SK-N-SH (cell line): Measurements from ENCODE around the gene RBM20. TPM values are rescaled to one million over a fixed set of nuclear protein-coding genes. Genes with fewer than 3 reads are reported as not detected.

Experiments
- CTCF ChIA-PET: fragments of 300-600, 350-600 bp; formaldehyde crosslinking; extraction: SDS; loops from one replicate; lab custom pipeline; 2021; lab: Yijun Ruan, JAX
- POLR2A ChIA-PET: fragments of 350-600 bp; sonication (Branson Sonifier 250); formaldehyde crosslinking; extraction: SDS; loops from one replicate; lab custom pipeline; 2020; ENCODE audit warnings: antibody characterized with exemption, inconsistent platforms; lab: Yijun Ruan, JAX
- DNase-seq: peaks from one replicate; pipeline ENCODE4 v3.0.0; 2012
- H2AFZ ChIP-seq: fragments of 200-600 bp; sonication (generic); 2 replicates; pipeline ENCODE4 v1.8.1; 2016; ENCODE audit warnings: antibody characterized with exemption, mild to moderate bottlenecking, low read depth
- H3F3A ChIP-seq: fragments of 200-600 bp; sonication (generic); replicated peaks from 2 replicates; pipeline ENCODE3; 2016; ENCODE audit warnings: antibody characterized with exemption, mild to moderate bottlenecking; ENCODE audit not compliant: insufficient read depth
- H3K27ac ChIP-seq, 2 experiments: fragments of 200-500 bp in 1 of 2; fragments of 200-600 bp in 1 of 2; sonication (Bioruptor generic) in 1 of 2; sonication (generic), shearing (Covaris generic) in 1 of 2; 2 replicates each; pipeline versions ENCODE4 v1.5.1 to v1.6.1; 2014 to 2016; ENCODE audit warnings: low read depth in 2 of 2, inconsistent platforms in 1 of 2, low read length in 1 of 2, mild to moderate bottlenecking in 1 of 2, mixed read lengths in 1 of 2
- H3K27me3 ChIP-seq: fragments of 200-600 bp; sonication (generic), shearing (Covaris generic); 2 replicates; pipeline ENCODE4 v1.6.1; 2016; ENCODE audit warnings: mixed run types; ENCODE audit not compliant: insufficient read depth
- H3K36me3 ChIP-seq, 2 experiments: fragments of 200-500 bp in 1 of 2; fragments of 200-600 bp in 1 of 2; sonication (Bioruptor generic) in 1 of 2; sonication (generic) in 1 of 2; replicated peaks in 1 of 2; 2 replicates each; pipeline versions ENCODE3 to v1.5.1; 2014 to 2016; ENCODE audit warnings: low read length in 1 of 2, mild to moderate bottlenecking in 1 of 2; ENCODE audit not compliant: insufficient read depth in 2 of 2, control insufficient read depth in 1 of 2
- H3K4me1 ChIP-seq, 2 experiments: fragments of 200-500 bp in 1 of 2; fragments of 200-600 bp in 1 of 2; sonication (Bioruptor generic) in 1 of 2; sonication (generic), shearing (Covaris generic) in 1 of 2; 2 replicates each; pipeline versions ENCODE4 v1.5.1 to v1.6.1; 2014 to 2016; ENCODE audit warnings: low read depth in 1 of 2, low read length in 1 of 2, mixed run types in 1 of 2; ENCODE audit not compliant: insufficient read depth in 2 of 2, control insufficient read depth in 1 of 2
- H3K4me2 ChIP-seq: fragments of 200-600 bp; sonication (generic), shearing (Covaris generic); 2 replicates; pipeline ENCODE4 v1.6.1; 2017; ENCODE audit warnings: mixed run types
- H3K4me3 ChIP-seq, 2 experiments: fragments of 200-500 bp in 1 of 2; fragments of 200-600 bp in 1 of 2; sonication (Bioruptor generic) in 1 of 2; sonication (generic), shearing (Covaris generic) in 1 of 2; 2 replicates each; pipeline versions ENCODE4 v1.5.1 to v1.8.1; 2014 to 2016; ENCODE audit warnings: low read depth in 2 of 2, inconsistent platforms in 1 of 2, low read length in 1 of 2, mild to moderate bottlenecking in 1 of 2, mixed read lengths in 1 of 2, moderate library complexity in 1 of 2
- H3K79me2 ChIP-seq: fragments of 200-600 bp; sonication (generic); 2 replicates; pipeline ENCODE4 v1.8.1; 2017; ENCODE audit warnings: mild to moderate bottlenecking; ENCODE audit not compliant: insufficient read depth
- H3K9ac ChIP-seq: fragments of 200-600 bp; sonication (generic); 2 replicates; pipeline ENCODE4 v1.6.1; 2017; ENCODE audit warnings: mixed run types
- H3K9me2 ChIP-seq: fragments of 200-600 bp; sonication (generic); 2 replicates; pipeline ENCODE4 v1.6.1; 2017; ENCODE audit warnings: mixed run types
- H3K9me3 ChIP-seq: fragments of 200-600 bp; sonication (generic); 2 replicates; pipeline ENCODE4 v1.6.1; 2017; ENCODE audit warnings: mixed run types, mild to moderate bottlenecking, moderate library complexity
- H4K20me1 ChIP-seq: fragments of 200-600 bp; sonication (generic); 2 replicates; pipeline ENCODE4 v1.6.1; 2017; ENCODE audit warnings: mild to moderate bottlenecking, mixed run types; ENCODE audit not compliant: insufficient read depth
- MXI1 ChIP-seq: IDR thresholded peaks from 2 replicates; pipeline ENCODE4 v1.6.1; 2012; ENCODE audit warnings: mild to moderate bottlenecking, low read depth, low read length, improper control_type of control experiment
- NFIC ChIP-seq: IDR thresholded peaks from 2 replicates; pipeline ENCODE4 v1.4.0; 2012; ENCODE audit warnings: borderline replicate concordance
- RXRA ChIP-seq: IDR thresholded peaks from 2 replicates; pipeline ENCODE4 v1.4.0; 2012; ENCODE audit warnings: low read depth, mild to moderate bottlenecking, borderline replicate concordance
- SMC3 ChIP-seq: IDR thresholded peaks from 2 replicates; pipeline ENCODE4 v1.6.1; 2012; ENCODE audit warnings: low read depth, low read length, improper control_type of control experiment
- TEAD4 ChIP-seq: IDR thresholded peaks from 2 replicates; pipeline ENCODE4 v1.4.0; 2012; ENCODE audit warnings: mild to moderate bottlenecking, borderline replicate concordance; ENCODE audit not compliant: insufficient read depth
- WGBS: methylation state at CpG from one replicate; pipeline ENCODE4 v1.1.6; 2017; ENCODE audit warnings: low lambda C conversion rate; 5-methylcytosine and 5-hydroxymethylcytosine counted together
- polyA plus RNA-seq, 3 experiments: library from polyadenylated mRNA; depleted of rRNA; stranded (reverse); fragments of >200 nt; gene quantifications; 2 replicates each; pipeline ENCODE4 v1.2.3, GENCODE V29; 2012
- TF ChIP-seq, protein P1 (sequence below): fragments of 150-350 bp; IDR thresholded peaks from 2 replicates; pipeline ENCODE4 v1.6.1; 2016; ENCODE audit warnings: mild to moderate bottlenecking, low read depth, low read length
- TF ChIP-seq, protein P2 (sequence below): IDR thresholded peaks from 2 replicates; pipeline ENCODE4; 2012

Gene RBM20
- polyA plus RNA-seq, 1 of the 3 experiments (the other 2 are of a cell fraction), result 0.64 TPM

DNA sequence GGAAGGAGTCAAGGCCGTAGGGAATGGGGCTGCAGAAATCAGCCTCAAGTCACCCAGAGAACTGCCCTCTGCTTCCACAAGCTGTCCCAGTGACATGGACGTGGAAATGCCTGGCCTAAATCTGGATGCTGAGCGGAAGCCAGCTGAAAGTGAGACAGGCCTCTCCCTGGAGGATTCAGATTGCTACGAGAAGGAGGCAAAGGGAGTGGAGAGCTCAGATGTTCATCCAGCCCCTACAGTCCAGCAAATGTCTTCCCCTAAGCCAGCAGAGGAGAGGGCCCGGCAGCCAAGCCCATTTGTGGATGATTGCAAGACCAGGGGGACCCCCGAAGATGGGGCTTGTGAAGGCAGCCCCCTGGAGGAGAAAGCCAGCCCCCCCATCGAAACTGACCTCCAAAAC lies 177.4 kb downstream of the RBM20 start:
- Histone ChIP-seq H3K36me3 (no peaks in the 10 kb centered on the region), H3K9me2 (no peaks in the 10 kb centered on the region), H3K9me3 (no peaks in the 10 kb centered on the region), H3K4me1 (peaks cover 0 to 56% of the 10 kb centered on the region in 2 experiments; a peak in 2 of 4 replicates), H3K9ac (no peak overlapping the region), H3K27ac (peak overlapping the region in 1 of 2 experiments; percentile 98; a peak in 2 of 4 replicates), H3K79me2 (no peaks in the 10 kb centered on the region), H3K4me3 (no peak overlapping the region), H3F3A (peaks cover 3% of the 10 kb centered on the region), H3K4me2 (no peak overlapping the region), H2AFZ (no peak overlapping the region), H4K20me1 (no peaks in the 10 kb centered on the region), H3K27me3 (no peaks in the 10 kb centered on the region)
- TF ChIP-seq RXRA (no peak), TEAD4 (no peak)
- TF ChIP-seq, protein P1, sequence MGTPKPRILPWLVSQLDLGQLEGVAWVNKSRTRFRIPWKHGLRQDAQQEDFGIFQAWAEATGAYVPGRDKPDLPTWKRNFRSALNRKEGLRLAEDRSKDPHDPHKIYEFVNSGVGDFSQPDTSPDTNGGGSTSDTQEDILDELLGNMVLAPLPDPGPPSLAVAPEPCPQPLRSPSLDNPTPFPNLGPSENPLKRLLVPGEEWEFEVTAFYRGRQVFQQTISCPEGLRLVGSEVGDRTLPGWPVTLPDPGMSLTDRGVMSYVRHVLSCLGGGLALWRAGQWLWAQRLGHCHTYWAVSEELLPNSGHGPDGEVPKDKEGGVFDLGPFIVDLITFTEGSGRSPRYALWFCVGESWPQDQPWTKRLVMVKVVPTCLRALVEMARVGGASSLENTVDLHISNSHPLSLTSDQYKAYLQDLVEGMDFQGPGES, result no peak
- WGBS, result 88% methylated on average over 5 of the region's 7 CpGs
- no peak for DNase-seq
- POLR2A ChIA-PET, result interaction anchor here (1.5 kb wide), 1 partner anchor 16 kb away, joined by 3 read pairs; no protein-coding TSS in a partner anchor
- CTCF ChIA-PET, result interaction anchor here (0.8 to 2.3 kb wide), 3 partner anchors 11 to 17 kb away, joined by 3 to 6 read pairs (median 3); no protein-coding TSS in a partner anchor

GRCh38 chr10:110822035-110822711 lies 178.0 kb downstream of the RBM20 start:
- Histone ChIP-seq H3K9me3 (no peaks in the 10 kb centered on the region), H3K4me1 (peaks cover 0 to 56% of the 10 kb centered on the region in 2 experiments; a peak in 2 of 4 replicates), H3K4me2 (no peak overlapping the region), H3K27ac (peak overlapping the region in 1 of 2 experiments; percentile 98; a peak in 2 of 4 replicates), H3K36me3 (no peaks in the 10 kb centered on the region), H4K20me1 (no peaks in the 10 kb centered on the region), H3K79me2 (no peaks in the 10 kb centered on the region), H2AFZ (no peak overlapping the region), H3K27me3 (no peaks in the 10 kb centered on the region), H3K9ac (no peak overlapping the region)
- POLR2A ChIA-PET, result interaction anchor here (1.5 kb wide), 1 partner anchor 17 kb away, joined by 3 read pairs; no protein-coding TSS in a partner anchor
- 64% methylated on average over 4 of the region's 4 CpGs for WGBS
- DNase-seq, result no peak
- TF ChIP-seq, protein P1, result no peak
- TF ChIP-seq SMC3 (no peak), MXI1 (no peak), NFIC (no peak), TEAD4 (no peak)
- TF ChIP-seq, protein P2, sequence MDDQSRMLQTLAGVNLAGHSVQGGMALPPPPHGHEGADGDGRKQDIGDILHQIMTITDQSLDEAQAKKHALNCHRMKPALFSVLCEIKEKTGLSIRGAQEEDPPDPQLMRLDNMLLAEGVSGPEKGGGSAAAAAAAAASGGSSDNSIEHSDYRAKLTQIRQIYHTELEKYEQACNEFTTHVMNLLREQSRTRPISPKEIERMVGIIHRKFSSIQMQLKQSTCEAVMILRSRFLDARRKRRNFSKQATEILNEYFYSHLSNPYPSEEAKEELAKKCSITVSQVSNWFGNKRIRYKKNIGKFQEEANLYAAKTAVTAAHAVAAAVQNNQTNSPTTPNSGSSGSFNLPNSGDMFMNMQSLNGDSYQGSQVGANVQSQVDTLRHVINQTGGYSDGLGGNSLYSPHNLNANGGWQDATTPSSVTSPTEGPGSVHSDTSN, result no peak
- TF ChIP-seq, all 33 proteins: peak for 0
- Histone ChIP-seq H3K4me3 (no peak overlapping the region), H3K9me2 (no peaks in the 10 kb centered on the region), H3F3A (peaks cover 3% of the 10 kb centered on the region)
- CTCF ChIA-PET, result interaction anchor here (0.9 to 2.3 kb wide), 3 partner anchors 10 to 18 kb away, joined by 3 to 6 read pairs (median 5); no protein-coding TSS in a partner anchor
